Vagina (tissue), 2 donors: Measurements from ENCODE around the gene CDHR1.

Experiments used
- POLR2A ChIP-seq, 2 donors: fragments of 450-650 bp; IDR thresholded peaks; one replicate each; pipeline ENCODE4 v1.6.1; 2017; ENCODE audit warnings: antibody characterized with exemption in 2 of 2, mild to moderate bottlenecking in 2 of 2, moderate library complexity in 2 of 2
- POLR2AphosphoS5 ChIP-seq, 2 donors: sonication (generic); formaldehyde crosslinking; IDR thresholded peaks; one replicate each; pipeline ENCODE4 v1.9.0; 2017; ENCODE audit warnings: antibody characterized with exemption in 2 of 2, mild to moderate bottlenecking in 2 of 2, low read depth in 1 of 2; ENCODE audit not compliant: insufficient read depth in 1 of 2
- TF ChIP-seq, protein P1 (sequence below), 3 experiments: fragments of 450-650 bp in 2 of 3; fragments of 200-600 bp in 1 of 3; sonication (generic) in 1 of 3; IDR thresholded peaks; one replicate each; pipeline ENCODE4 v1.5.1; 2017 to 2019; ENCODE audit warnings: antibody characterized with exemption in 3 of 3, mild to moderate bottlenecking in 2 of 3, moderate library complexity in 2 of 3

DNA sequence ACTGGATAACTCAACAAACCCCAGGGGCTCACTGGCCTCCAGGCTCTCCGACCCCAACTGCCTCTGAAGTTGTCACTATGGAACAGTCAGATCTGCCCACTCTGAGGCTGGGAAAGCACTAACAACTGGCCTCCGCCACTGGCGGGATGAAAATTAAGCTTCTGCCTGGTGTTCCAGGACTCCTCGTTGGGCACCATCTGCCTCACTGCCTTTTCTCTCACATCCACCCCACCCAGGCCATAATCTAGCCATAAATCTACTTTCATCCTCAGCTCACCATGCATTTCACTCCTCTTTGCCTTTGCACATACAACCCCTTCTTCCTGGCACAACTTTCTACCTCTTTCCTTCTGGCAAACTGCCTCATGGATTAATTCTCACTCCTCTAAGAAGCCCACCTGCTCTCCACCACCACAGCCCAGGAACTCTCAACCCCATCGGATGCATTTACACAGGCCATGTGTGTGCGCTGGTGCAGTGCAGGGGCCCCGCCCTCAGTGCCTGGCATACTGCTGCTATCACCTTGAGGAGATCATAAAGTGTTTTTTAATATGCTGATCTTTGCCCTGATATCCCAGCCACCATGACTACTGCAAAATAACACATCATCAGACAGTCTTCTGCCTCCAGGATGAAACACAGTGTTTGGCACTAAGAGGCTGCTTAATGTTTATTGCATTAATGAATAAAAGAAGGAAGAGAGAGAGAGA lies 4.0 kb downstream of the CDHR1 start:
- TF ChIP-seq, protein P1, sequence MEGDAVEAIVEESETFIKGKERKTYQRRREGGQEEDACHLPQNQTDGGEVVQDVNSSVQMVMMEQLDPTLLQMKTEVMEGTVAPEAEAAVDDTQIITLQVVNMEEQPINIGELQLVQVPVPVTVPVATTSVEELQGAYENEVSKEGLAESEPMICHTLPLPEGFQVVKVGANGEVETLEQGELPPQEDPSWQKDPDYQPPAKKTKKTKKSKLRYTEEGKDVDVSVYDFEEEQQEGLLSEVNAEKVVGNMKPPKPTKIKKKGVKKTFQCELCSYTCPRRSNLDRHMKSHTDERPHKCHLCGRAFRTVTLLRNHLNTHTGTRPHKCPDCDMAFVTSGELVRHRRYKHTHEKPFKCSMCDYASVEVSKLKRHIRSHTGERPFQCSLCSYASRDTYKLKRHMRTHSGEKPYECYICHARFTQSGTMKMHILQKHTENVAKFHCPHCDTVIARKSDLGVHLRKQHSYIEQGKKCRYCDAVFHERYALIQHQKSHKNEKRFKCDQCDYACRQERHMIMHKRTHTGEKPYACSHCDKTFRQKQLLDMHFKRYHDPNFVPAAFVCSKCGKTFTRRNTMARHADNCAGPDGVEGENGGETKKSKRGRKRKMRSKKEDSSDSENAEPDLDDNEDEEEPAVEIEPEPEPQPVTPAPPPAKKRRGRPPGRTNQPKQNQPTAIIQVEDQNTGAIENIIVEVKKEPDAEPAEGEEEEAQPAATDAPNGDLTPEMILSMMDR (IDR thresholded peaks at IDR 0.05): no peak
- TF ChIP-seq POLR2AphosphoS5 (IDR thresholded peaks at IDR 0.05; ENCODE audit: insufficient read depth in 1 of 2, low read depth in 1 of 2) (no peak), POLR2A (IDR thresholded peaks at IDR 0.05) (no peak)
